CD14-positive monocyte (primary cell): ENCODE measurements around the gene RFFL. TPM values are rescaled to one million over a fixed set of nuclear protein-coding genes. Genes with fewer than 3 reads are reported as not detected.
"Not testable (repeated sequence)": the region's sequence is repeated elsewhere in the genome, so short reads cannot be mapped to it uniquely, and the experiment has no call there.

Experiments used
- DNase-seq, 3 donors: peaks; one replicate each; pipeline ENCODE4 v3.0.0-alpha.2; 2011 to 2022
- H2AFZ ChIP-seq: 2 replicates; pipeline ENCODE4 v1.6.0; 2012; ENCODE audit warnings: mild to moderate bottlenecking, low read depth, low read length, inconsistent platforms; ENCODE audit not compliant: insufficient read depth, poor library complexity, severe bottlenecking
- H3K27ac ChIP-seq, 2 donors: 1 replicate in 1 of 2; 2 replicates in 1 of 2; pipeline ENCODE4 v1.5.1; 2012 to 2013; ENCODE audit warnings: low read length in 2 of 2, control low read depth in 1 of 2, inconsistent platforms in 1 of 2, low read depth in 1 of 2, mild to moderate bottlenecking in 1 of 2
- H3K27me3 ChIP-seq, 2 donors: one replicate each; pipeline versions ENCODE4 v1.6.0 to v1.6.1; 2011 to 2013; ENCODE audit warnings: low read length in 2 of 2; ENCODE audit not compliant: control insufficient read depth in 2 of 2, insufficient read depth in 2 of 2
- H3K36me3 ChIP-seq, 2 donors: replicated peaks in 1 of 2; 1 replicate in 1 of 2; 2 replicates in 1 of 2; pipeline versions ENCODE4 v1.5.1 to v1.6.1; 2012 to 2013; ENCODE audit warnings: low read length in 2 of 2, control low read depth in 1 of 2, inconsistent platforms in 1 of 2, mild to moderate bottlenecking in 1 of 2; ENCODE audit not compliant: insufficient read depth in 2 of 2, control insufficient read depth in 1 of 2
- H3K4me1 ChIP-seq, 2 donors: 1 replicate in 1 of 2; 2 replicates in 1 of 2; pipeline versions ENCODE4 v1.5.1 to v1.6.1; 2012 to 2013; ENCODE audit warnings: low read length in 2 of 2, control low read depth in 1 of 2, inconsistent platforms in 1 of 2, mild to moderate bottlenecking in 1 of 2, moderate library complexity in 1 of 2; ENCODE audit not compliant: insufficient read depth in 2 of 2, control insufficient read depth in 1 of 2
- H3K4me2 ChIP-seq: replicated peaks from 2 replicates; pipeline ENCODE3; 2012; ENCODE audit warnings: low read length, moderate library complexity, mild to moderate bottlenecking; ENCODE audit not compliant: poor library complexity, severe bottlenecking; ENCODE audit errors: extremely low read depth
- H3K4me3 ChIP-seq, 3 experiments: fragments of 200-600 bp in 1 of 3; sonication (generic) in 1 of 3; replicated peaks in 1 of 3; 1 replicate in 2 of 3; 2 replicates in 1 of 3; pipeline ENCODE4 v1.5.1; 2011 to 2013; ENCODE audit warnings: low read length in 3 of 3, mild to moderate bottlenecking in 3 of 3, control low read depth in 2 of 3, low read depth in 2 of 3, inconsistent platforms in 1 of 3, moderate library complexity in 1 of 3
- H3K79me2 ChIP-seq: 2 replicates; pipeline ENCODE4 v1.6.0; 2012; ENCODE audit warnings: mild to moderate bottlenecking, control low read depth, inconsistent platforms, low read length, moderate library complexity; ENCODE audit not compliant: insufficient read depth
- H3K9ac ChIP-seq: 2 replicates; pipeline ENCODE4 v1.6.0; 2017; ENCODE audit warnings: low read length, mild to moderate bottlenecking; ENCODE audit not compliant: insufficient read depth, poor library complexity, severe bottlenecking
- H3K9me3 ChIP-seq, 2 donors: replicated peaks in 1 of 2; 1 replicate in 1 of 2; 2 replicates in 1 of 2; pipeline versions ENCODE4 v1.5.1 to v1.6.1; 2012 to 2013; ENCODE audit warnings: low read length in 2 of 2, control low read depth in 1 of 2; ENCODE audit not compliant: control insufficient read depth in 1 of 2, insufficient read depth in 1 of 2
- H4K20me1 ChIP-seq: 2 replicates; pipeline ENCODE4 v1.6.0; 2012; ENCODE audit warnings: mild to moderate bottlenecking, low read length, control low read depth, moderate library complexity; ENCODE audit not compliant: insufficient read depth
- H3K27ac Mint-ChIP-seq, 7 donors: one replicate each; pipeline ENCODE4 v1.8.0; 2020; ENCODE audit warnings: mild to moderate bottlenecking in 7 of 7, mixed read lengths in 7 of 7, moderate library complexity in 6 of 7, inconsistent platforms in 2 of 7
- H3K27me3 Mint-ChIP-seq, 3 donors: one replicate each; pipeline ENCODE4 v1.8.0; 2021 to 2022; ENCODE audit warnings: low read depth in 3 of 3, mild to moderate bottlenecking in 3 of 3, mixed read lengths in 3 of 3, moderate library complexity in 3 of 3, inconsistent platforms in 1 of 3
- H3K36me3 Mint-ChIP-seq, 2 donors: one replicate each; pipeline ENCODE4 v1.8.0; 2020; ENCODE audit warnings: mixed read lengths in 2 of 2, inconsistent platforms in 1 of 2, mild to moderate bottlenecking in 1 of 2
- H3K4me1 Mint-ChIP-seq: one replicate; pipeline ENCODE4 v1.8.0; 2020; ENCODE audit warnings: mild to moderate bottlenecking, mixed read lengths
- H3K4me3 Mint-ChIP-seq, 2 donors: one replicate each; pipeline ENCODE4 v1.8.0; 2020; ENCODE audit warnings: mild to moderate bottlenecking in 2 of 2, mixed read lengths in 2 of 2, moderate library complexity in 1 of 2
- H3K9me3 Mint-ChIP-seq, 7 donors: one replicate each; pipeline ENCODE4 v1.8.0; 2020 to 2022; ENCODE audit warnings: mixed read lengths in 7 of 7, mild to moderate bottlenecking in 6 of 7, moderate library complexity in 6 of 7, inconsistent platforms in 2 of 7
- CTCF ChIP-seq: fragments of 200-600 bp; IDR thresholded peaks from one replicate; pipeline ENCODE4 v1.8.0; 2022; ENCODE audit warnings: antibody characterized with exemption, mild to moderate bottlenecking
- WGBS: methylation state at CpG from one replicate; pipeline ENCODE4 v1.1.5; 2013; ENCODE audit warnings: missing lambda C conversion rate; ENCODE audit not compliant: insufficient coverage; 5-methylcytosine and 5-hydroxymethylcytosine counted together
- intact Hi-C, 2 donors: fragments of 100-400 bp; cut with micrococcal nuclease; formaldehyde crosslinking; loops; one replicate each; pipeline versions ENCODE4 v1.15.0 to v1.15.1; 2023
- polyA plus RNA-seq, 3 donors: library from polyadenylated mRNA; depleted of rRNA in 1 of 3; unstranded in 2 of 3; stranded (reverse) in 1 of 3; fragments of 300-500 nt in 2 of 3; fragments of >200 nt in 1 of 3; fragmentation: Illumina TruSeq in 2 of 3; gene quantifications; 1 replicate in 2 of 3; 2 replicates in 1 of 3; pipeline ENCODE4 v1.2.3, GENCODE V29; 2012 to 2021

The RFFL gene
- polyA plus RNA-seq, 3 donors = 16.1 to 25.1 (median 24.7) TPM

DNA sequence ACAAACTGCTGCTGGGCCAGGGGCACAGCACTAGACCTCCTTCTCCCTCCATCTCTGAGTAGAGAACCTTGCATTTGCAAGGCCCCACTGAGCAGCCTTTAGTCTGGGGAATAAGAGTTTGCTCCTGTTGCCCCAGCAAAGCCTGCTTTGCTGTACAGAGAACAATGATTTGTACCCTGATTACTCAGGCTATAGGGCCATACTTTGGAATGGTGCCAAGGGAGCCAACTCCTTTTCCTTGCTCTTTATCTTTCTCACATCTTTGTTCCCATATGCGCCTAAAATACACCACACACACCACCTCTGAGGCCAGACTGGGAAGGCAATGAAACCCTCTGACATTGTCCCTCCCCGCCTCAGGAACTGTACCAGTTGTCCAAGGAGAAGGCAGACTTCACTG, 62.0 kb downstream of the RFFL start:
- Mint-ChIP-seq H3K36me3 (peaks cover 54 to 62% of the 10 kb centered on the region in 2 donors), H3K9me3 (peaks cover 0 to 2% (median 0%) of the 10 kb centered on the region in 7 donors), H3K27ac (no peak overlapping the region), H3K4me3 (no peak overlapping the region), H3K4me1 (peaks cover 18% of the 10 kb centered on the region), H3K27me3 (no peaks in the 10 kb centered on the region)
- intact Hi-C loops = loop anchor here in 1 of 2 donors (5.0 kb wide), 1 partner anchor 106 kb away; no protein-coding TSS in a partner anchor
- Histone ChIP-seq H2AFZ (no peak overlapping the region), H3K27ac (no peak overlapping the region), H3K9me3 (no peaks in the 10 kb centered on the region), H3K36me3 (peaks cover 44 to 91% of the 10 kb centered on the region in 2 donors), H3K27me3 (no peaks in the 10 kb centered on the region), H3K4me2 (no peak overlapping the region), H3K4me1 (peaks cover 12 to 16% of the 10 kb centered on the region in 2 donors), H3K79me2 (no peaks in the 10 kb centered on the region), H3K9ac (no peak overlapping the region), H4K20me1 (no peaks in the 10 kb centered on the region), H3K4me3 (no peak overlapping the region)
- no peak for TF ChIP-seq CTCF
- WGBS = no CpG with 5 or more reads among the region's 2 CpGs
- no peak for DNase-seq

DNA sequence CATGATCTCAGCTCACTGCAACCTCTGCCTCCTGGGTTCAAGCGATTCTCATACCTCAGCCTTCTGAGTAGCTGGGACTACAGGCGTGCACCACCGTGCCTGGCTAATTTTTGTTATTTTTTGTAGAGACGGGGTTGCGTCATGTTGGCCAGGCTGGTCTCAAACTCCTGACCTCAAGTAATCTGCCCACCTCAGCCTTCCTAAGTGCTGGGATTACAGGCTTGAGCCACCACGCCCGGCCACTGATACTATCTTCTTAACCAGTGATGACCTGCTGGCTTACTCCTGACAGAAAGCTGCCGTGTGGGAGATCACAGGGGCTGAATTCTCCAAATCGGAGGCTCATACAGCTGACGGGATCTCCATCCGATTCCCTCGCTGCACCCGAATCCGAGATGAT, 62.5 kb downstream of the RFFL start:
- 96% methylated on average over 9 of the region's 14 CpGs for whole genome bisulfite sequencing
- not testable (repeated sequence) for H3K4me2 ChIP-seq, H3K9me3 ChIP-seq, H3K4me3 Mint-ChIP-seq, H3K9ac ChIP-seq, H4K20me1 ChIP-seq, H3K4me3 ChIP-seq, DNase-seq, H2AFZ ChIP-seq, H3K27ac Mint-ChIP-seq, H3K9me3 Mint-ChIP-seq, H3K79me2 ChIP-seq, H3K27me3 Mint-ChIP-seq, H3K27me3 ChIP-seq, H3K27ac ChIP-seq
- H3K4me1 Mint-ChIP-seq = peaks cover 24% of the 10 kb centered on the region
- H3K4me1 ChIP-seq = peaks cover 18 to 22% of the 10 kb centered on the region in 2 donors
- peaks cover 44 to 91% of the 10 kb centered on the region in 2 donors for H3K36me3 ChIP-seq
- peaks cover 54 to 61% of the 10 kb centered on the region in 2 donors for H3K36me3 Mint-ChIP-seq
- intact Hi-C loops = loop anchor here in 1 of 2 donors (5.0 kb wide), 1 partner anchor 106 kb away; no protein-coding TSS in a partner anchor
